PC-9 (cell line): ENCODE results near the gene TAOK1.

Source experiments
- CTCF ChIP-seq: fragments of 200-600 bp; sonication (generic); conservative IDR thresholded peaks from 2 replicates; pipeline ENCODE4 v1.6.1; 2017; ENCODE audit warnings: mixed run types, antibody characterized with exemption, mild to moderate bottlenecking, moderate library complexity
- EZH2 ChIP-seq: fragments of 200-600 bp; sonication (generic); IDR thresholded peaks from 2 replicates; pipeline ENCODE4 v1.8.0; 2017; ENCODE audit warnings: antibody characterized with exemption, low read depth

GRCh38 chr17:29469276-29469675 is 79.1 kb downstream of the TAOK1 start:
- TF ChIP-seq CTCF (no peak), EZH2 (no peak)
